Neural cell (in vitro differentiated cells): Measurements from ENCODE around the gene LRMDA.

Source experiments
- MXI1 ChIP-seq: fragments of 450-650 bp; conservative IDR thresholded peaks from 2 replicates; pipeline ENCODE4 v1.6.1; 2014; ENCODE audit warnings: antibody characterized with exemption, mild to moderate bottlenecking; ENCODE audit not compliant: poor library complexity, severe bottlenecking
- SMC3 ChIP-seq: fragments of 450-650 bp; conservative IDR thresholded peaks from 2 replicates; pipeline ENCODE4 v1.6.1; 2014; ENCODE audit warnings: antibody characterized with exemption, mild to moderate bottlenecking, moderate library complexity; ENCODE audit not compliant: poor library complexity
- TAF1 ChIP-seq: IDR thresholded peaks from 2 replicates; pipeline ENCODE4 v1.6.1; 2012; ENCODE audit warnings: low read depth
- TF ChIP-seq, protein P1 (sequence below): fragments of 450-650 bp; IDR thresholded peaks from 2 replicates; pipeline ENCODE4 v1.5.1; 2014; ENCODE audit warnings: antibody characterized with exemption, mild to moderate bottlenecking, moderate library complexity; ENCODE audit not compliant: poor library complexity, severe bottlenecking

DNA sequence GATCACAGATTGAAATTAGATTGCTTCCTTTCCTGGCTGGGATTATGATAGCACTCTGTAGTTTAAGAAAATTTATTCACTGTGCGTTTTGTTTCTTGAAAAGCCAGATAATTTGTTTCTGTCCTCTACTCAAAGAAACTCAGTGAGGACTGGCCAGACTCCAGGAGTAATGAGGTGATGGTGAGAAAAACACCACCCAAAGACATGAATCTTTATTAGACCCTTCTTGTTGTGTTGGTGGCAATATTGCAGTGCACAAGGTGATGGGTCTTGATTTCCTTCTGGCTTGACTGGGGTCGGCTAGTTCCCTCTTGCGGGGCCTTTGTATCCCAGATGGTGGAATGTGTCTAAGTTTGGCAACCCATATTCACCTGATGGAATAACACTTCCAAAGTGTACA lies 756.8 kb downstream of the LRMDA start:
- TF ChIP-seq TAF1 (no peak), MXI1 (no peak), SMC3 (no peak)
- TF ChIP-seq, protein P1, sequence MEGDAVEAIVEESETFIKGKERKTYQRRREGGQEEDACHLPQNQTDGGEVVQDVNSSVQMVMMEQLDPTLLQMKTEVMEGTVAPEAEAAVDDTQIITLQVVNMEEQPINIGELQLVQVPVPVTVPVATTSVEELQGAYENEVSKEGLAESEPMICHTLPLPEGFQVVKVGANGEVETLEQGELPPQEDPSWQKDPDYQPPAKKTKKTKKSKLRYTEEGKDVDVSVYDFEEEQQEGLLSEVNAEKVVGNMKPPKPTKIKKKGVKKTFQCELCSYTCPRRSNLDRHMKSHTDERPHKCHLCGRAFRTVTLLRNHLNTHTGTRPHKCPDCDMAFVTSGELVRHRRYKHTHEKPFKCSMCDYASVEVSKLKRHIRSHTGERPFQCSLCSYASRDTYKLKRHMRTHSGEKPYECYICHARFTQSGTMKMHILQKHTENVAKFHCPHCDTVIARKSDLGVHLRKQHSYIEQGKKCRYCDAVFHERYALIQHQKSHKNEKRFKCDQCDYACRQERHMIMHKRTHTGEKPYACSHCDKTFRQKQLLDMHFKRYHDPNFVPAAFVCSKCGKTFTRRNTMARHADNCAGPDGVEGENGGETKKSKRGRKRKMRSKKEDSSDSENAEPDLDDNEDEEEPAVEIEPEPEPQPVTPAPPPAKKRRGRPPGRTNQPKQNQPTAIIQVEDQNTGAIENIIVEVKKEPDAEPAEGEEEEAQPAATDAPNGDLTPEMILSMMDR: no peak
